Measurements from ENCODE around the gene LGALS16.
"Not testable (repeated sequence)": the region's sequence is repeated elsewhere in the genome, so short reads cannot be mapped to it uniquely, and the experiment has no call there.

The LGALS16 gene

DNA sequence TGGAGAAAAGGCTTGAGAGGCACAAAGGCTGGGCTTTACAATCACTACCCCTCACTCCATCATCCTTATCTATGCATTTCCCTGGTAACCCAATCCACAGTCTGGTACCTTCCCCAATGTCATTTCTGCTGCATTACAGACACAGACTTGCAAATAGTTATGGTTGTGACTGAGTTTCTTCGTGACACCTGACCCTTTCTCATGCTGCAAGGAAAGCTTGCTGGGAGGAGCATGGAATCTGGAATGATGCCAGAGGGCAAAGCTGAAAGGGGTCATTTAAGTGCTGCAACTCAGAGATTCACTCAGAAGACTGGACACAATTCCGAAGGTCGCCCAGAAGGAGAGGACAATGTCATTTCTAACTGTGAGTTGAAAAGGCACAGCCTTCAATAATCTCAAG is at the start of gene LGALS16:
Gene LGALS16, plus strand, starts transcription at position 301 of the 400 bp plus-strand sequence. Its CDS starts 49 bp downstream, at position 350.
- in situ Hi-C loops (cut with HindIII; ENCODE audit: low pct_unique_long_range_greater_than_20kb, low sequenced_read_pairs), result no loop called here
- DNase-seq (ENCODE audit: low read depth in 1 of 2, low spot score in 1 of 2), result no peak
- TF ChIP-seq JUND (IDR thresholded peaks at IDR 0.05; ENCODE audit: low read depth), result no peak

DNA sequence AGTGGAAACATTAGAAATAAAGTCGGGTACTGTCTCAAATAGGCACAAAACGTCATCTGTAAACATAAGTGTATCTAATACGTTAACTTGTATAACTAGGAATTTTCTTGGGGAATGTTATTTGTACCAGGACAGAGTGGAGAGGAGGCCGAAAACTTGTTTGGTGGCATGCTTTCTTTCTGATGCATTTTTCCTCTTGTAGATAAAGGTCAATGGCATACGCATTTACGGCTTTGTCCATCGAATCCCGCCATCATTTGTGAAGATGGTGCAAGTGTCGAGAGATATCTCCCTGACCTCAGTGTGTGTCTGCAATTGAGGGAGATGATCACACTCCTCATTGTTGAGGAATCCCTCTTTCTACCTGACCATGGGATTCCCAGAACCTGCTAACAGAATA is 48.7 kb upstream of the LGALS16 start:
- no peak for TF ChIP-seq JUND (IDR thresholded peaks at IDR 0.05; ENCODE audit: low read depth)
- DNase-seq (ENCODE audit: low read depth in 1 of 2, low spot score in 1 of 2), result no peak
- in situ Hi-C loops (cut with HindIII; ENCODE audit: low pct_unique_long_range_greater_than_20kb, low sequenced_read_pairs), result no loop called here

DNA sequence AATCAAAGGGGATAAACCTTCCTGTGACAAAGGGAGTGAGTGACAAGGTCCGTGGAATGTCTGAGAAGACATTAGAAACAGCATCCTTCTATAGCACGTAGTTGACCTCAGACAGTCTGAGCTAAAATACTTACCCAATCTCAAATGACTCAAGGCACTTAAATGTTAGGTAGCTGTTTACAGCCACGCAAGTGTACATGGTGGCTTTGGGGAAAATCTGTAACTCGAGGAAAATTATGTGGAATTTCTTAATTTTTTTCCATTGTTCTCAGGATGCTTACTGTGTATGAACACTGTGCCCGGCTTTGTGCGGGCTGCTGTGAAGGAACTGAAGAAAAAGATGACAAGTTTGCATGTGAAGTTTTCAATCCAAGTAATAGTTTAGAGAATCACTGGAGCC is 48.2 kb upstream of the LGALS16 start:
- in situ Hi-C loops (cut with HindIII; ENCODE audit: low pct_unique_long_range_greater_than_20kb, low sequenced_read_pairs), result no loop called here
- no peak for TF ChIP-seq JUND (IDR thresholded peaks at IDR 0.05; ENCODE audit: low read depth)
- DNase-seq (ENCODE audit: low read depth in 1 of 2, low spot score in 1 of 2), result no peak

GRCh38 chr19:39613597-39613996 is 42.1 kb upstream of the LGALS16 start:
- no peak for TF ChIP-seq JUND (IDR thresholded peaks at IDR 0.05; ENCODE audit: low read depth)
- in situ Hi-C loops (cut with HindIII; ENCODE audit: low pct_unique_long_range_greater_than_20kb, low sequenced_read_pairs), result no loop called here
- DNase-seq (ENCODE audit: low read depth in 1 of 2, low spot score in 1 of 2), result no peak

DNA sequence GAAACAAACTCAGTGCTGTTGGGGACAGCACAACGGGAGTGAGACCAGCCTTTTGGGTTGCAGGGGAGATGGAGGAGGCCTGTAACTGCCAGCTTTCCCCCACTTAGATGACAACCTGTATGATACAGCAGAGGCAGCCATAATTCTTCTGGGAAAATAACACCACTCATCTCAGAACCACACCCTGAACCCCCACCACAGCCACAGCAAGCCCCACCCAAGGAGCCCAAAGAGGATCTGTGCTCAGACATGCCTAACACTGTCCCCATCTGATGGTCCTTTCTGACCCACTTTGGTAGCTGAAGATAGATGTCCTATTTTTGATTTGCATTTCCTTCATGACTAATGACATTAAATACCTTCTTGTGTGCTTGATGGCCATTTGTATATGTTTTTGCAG is 38.0 kb upstream of the LGALS16 start:
- no peak for TF ChIP-seq JUND (IDR thresholded peaks at IDR 0.05; ENCODE audit: low read depth)
- in situ Hi-C loops (cut with HindIII; ENCODE audit: low pct_unique_long_range_greater_than_20kb, low sequenced_read_pairs), result no loop called here
- DNase-seq (ENCODE audit: low read depth in 1 of 2, low spot score in 1 of 2), result no peak

GRCh38 chr19:39623946-39624345 is 31.8 kb upstream of the LGALS16 start:
- no peak for TF ChIP-seq JUND (IDR thresholded peaks at IDR 0.05; ENCODE audit: low read depth)
- in situ Hi-C loops (cut with HindIII; ENCODE audit: low pct_unique_long_range_greater_than_20kb, low sequenced_read_pairs), result no loop called here
- no peak for DNase-seq (ENCODE audit: low read depth in 1 of 2, low spot score in 1 of 2)

DNA sequence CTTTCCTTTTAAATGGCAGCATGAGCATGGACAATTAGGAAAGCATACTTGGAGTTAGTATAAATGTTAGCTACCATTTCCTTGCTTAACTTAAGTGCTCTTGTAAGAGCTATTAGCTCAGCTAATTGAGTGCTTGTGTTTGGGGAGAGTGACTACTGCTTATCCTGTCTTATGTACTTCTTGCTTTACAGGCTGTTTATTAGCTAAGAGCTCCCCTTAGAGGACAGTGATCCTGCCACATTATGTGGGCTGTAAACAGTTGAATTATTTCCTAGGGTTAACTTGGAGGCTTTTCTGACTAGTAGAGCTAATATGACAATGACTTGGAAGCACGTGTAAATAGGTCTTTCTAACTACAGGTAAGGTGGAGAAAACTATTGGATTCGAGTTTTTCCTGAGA is 28.1 kb upstream of the LGALS16 start:
- peak in 1 of 2 experiments; percentile 39 for DNase-seq (ENCODE audit: low read depth in 1 of 2, low spot score in 1 of 2)
- in situ Hi-C loops (cut with HindIII; ENCODE audit: low pct_unique_long_range_greater_than_20kb, low sequenced_read_pairs), result not testable (repeated sequence)

DNA sequence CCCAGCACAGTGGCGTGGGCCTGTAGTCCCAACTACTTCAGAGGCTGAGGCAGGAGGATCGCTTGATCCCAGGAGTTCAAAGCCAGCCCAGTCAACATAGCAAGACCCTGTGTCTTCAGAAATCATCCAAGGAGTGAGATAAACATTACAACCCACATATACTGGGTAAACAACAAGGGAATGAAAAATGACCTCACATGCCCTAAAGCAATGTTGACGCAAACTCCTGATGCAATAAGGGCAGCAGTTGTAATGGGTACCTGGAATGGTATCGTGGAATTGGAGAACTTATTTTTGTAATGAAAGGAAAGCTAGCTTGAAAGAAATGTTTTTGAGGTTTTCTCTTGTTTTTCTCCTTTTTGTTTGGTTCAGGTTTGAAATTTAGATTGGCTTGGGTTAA is 24.5 kb upstream of the LGALS16 start:
- no peak for TF ChIP-seq JUND (IDR thresholded peaks at IDR 0.05; ENCODE audit: low read depth)
- peak in 1 of 2 experiments; percentile 41 for DNase-seq (ENCODE audit: low read depth in 1 of 2, low spot score in 1 of 2)
- in situ Hi-C loops (cut with HindIII; ENCODE audit: low pct_unique_long_range_greater_than_20kb, low sequenced_read_pairs), result no loop called here

- in situ Hi-C loops (cut with HindIII; ENCODE audit: low pct_unique_long_range_greater_than_20kb, low sequenced_read_pairs), result no loop called here
- no peak for TF ChIP-seq JUND (IDR thresholded peaks at IDR 0.05; ENCODE audit: low read depth)
- no peak for DNase-seq (ENCODE audit: low read depth in 1 of 2, low spot score in 1 of 2)
These were observed 24.1 kb upstream of the LGALS16 start for GRCh38 chr19:39631626-39632025.

DNA sequence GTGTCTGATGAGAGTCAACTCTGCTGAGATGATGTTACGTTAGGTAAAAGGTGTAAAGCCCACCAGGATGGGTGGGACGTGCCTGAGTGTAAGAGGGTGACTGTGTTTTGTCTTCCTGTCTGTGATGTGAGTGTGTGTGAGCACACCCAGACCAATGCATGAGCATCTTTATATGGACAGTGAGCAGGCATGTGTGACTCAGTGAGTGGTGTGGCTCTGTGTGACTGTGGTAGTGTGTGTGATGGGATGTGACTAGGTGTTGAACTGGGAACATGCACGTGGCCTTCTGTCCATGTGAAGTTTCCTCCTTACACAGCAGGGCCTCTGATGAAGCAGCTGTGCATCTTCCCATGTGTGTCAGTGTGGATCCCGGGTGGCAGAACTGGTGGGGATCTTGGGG is 17.8 kb upstream of the LGALS16 start:
- DNase-seq (ENCODE audit: low read depth in 1 of 2, low spot score in 1 of 2), result no peak
- no peak for TF ChIP-seq JUND (IDR thresholded peaks at IDR 0.05; ENCODE audit: low read depth)
- in situ Hi-C loops (cut with HindIII; ENCODE audit: low pct_unique_long_range_greater_than_20kb, low sequenced_read_pairs), result no loop called here

DNA sequence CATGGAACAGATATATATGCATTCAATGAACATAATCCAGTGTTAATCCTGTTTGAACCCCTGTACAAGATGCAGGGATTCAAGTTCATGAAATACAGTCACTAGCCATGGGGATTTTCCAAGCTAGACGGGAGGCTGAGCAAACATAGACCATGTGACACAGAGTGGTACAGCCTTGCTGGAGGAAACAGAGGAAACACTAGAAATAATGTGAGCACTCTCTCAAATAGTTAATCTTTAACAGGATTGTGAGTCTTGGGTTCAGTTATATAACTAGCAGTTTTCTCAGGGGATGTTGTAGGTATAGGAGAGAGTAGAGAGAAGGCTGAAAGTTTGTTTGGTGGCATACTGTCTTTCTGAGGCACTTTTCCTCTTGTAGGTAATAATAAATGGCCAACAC is 13.9 kb upstream of the LGALS16 start:
- no peak for TF ChIP-seq JUND (IDR thresholded peaks at IDR 0.05; ENCODE audit: low read depth)
- DNase-seq (ENCODE audit: low read depth in 1 of 2, low spot score in 1 of 2), result no peak
- in situ Hi-C loops (cut with HindIII; ENCODE audit: low pct_unique_long_range_greater_than_20kb, low sequenced_read_pairs), result no loop called here

DNA sequence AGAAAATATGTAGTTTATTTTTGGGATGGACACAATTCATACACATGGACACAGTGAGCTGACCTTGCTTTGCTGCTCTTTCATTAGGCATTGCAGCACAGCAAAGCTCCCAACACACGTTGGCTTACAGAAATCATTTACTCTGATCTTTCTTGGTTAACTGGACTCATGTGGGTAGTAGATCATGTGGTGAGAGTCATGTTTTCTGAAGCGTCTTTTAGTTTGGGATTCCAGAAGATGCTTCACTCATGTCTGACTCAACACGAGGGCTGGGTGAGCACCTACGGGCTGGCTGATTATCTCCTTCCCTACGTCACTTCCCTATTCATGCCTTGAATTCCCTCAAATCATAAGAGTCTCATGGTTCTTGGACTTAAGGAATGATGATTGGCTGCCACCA is 12.1 kb upstream of the LGALS16 start:
- TF ChIP-seq JUND (IDR thresholded peaks at IDR 0.05; ENCODE audit: low read depth), result no peak
- no peak for DNase-seq (ENCODE audit: low read depth in 1 of 2, low spot score in 1 of 2)
- in situ Hi-C loops (cut with HindIII; ENCODE audit: low pct_unique_long_range_greater_than_20kb, low sequenced_read_pairs), result no loop called here

GRCh38 chr19:39645800-39646411 is 9.8 kb upstream of the LGALS16 start:
- no peak for TF ChIP-seq JUND (IDR thresholded peaks at IDR 0.05; ENCODE audit: low read depth)
- peak in 1 of 2 experiments; percentile 57 for DNase-seq (ENCODE audit: low read depth in 1 of 2, low spot score in 1 of 2)
- in situ Hi-C loops (cut with HindIII; ENCODE audit: low pct_unique_long_range_greater_than_20kb, low sequenced_read_pairs), result no loop called here

DNA sequence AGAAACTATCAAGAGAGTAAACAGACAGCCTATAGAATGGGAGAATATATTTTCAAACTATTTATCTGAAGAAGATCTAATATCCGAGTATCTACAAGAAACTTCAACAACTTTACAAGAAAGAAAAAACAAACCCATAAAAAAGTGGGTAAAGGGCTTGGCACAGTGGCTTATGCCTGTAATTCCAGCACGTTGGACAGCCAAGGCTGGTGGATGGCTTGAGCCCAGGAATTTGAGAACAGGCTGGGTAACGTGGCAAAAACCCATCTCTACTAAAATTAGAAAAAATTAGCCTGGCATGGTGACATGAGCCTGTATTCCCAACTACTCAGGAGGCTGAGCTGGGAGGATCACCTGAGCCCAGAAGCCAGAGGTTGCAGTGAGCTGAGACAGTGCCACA is 7.8 kb upstream of the LGALS16 start:
- in situ Hi-C loops (cut with HindIII; ENCODE audit: low pct_unique_long_range_greater_than_20kb, low sequenced_read_pairs), result no loop called here
- no peak for DNase-seq (ENCODE audit: low read depth in 1 of 2, low spot score in 1 of 2)
- TF ChIP-seq JUND (IDR thresholded peaks at IDR 0.05; ENCODE audit: low read depth), result no peak
